HL-60 (cell line): ENCODE data around the gene SLIT1.

Experiments
- CTCF ChIP-seq: IDR thresholded peaks from one replicate; pipeline ENCODE4 v1.5.1; 2011; ENCODE audit warnings: low read length, control low read depth, inconsistent platforms; ENCODE audit not compliant: insufficient read depth
- POLR2AphosphoS5 ChIP-seq: IDR thresholded peaks from 2 replicates; pipeline ENCODE4 v1.6.1; 2012; ENCODE audit warnings: low read depth

GRCh38 chr10:97103316-97104080 lies 82.3 kb downstream of the SLIT1 start:
- no peak for TF ChIP-seq CTCF
- no peak for TF ChIP-seq POLR2AphosphoS5
